HEK293T (cell line): ENCODE measurements around the gene CTNNA3.

Experiments used
- CTBP1 ChIP-seq: fragments of 450-650 bp; IDR thresholded peaks from 2 replicates; pipeline ENCODE4 v1.6.1; 2016; ENCODE audit warnings: borderline replicate concordance
- ELF4 ChIP-seq: fragments of 450-650 bp; IDR thresholded peaks from 2 replicates; pipeline ENCODE4 v1.6.1; 2017; ENCODE audit warnings: antibody characterized with exemption
- FOXA1 ChIP-seq: fragments of 450-650 bp; IDR thresholded peaks from 2 replicates; pipeline ENCODE4 v1.6.1; 2016; ENCODE audit warnings: mild to moderate bottlenecking
- FOXK2 ChIP-seq: fragments of 450-650 bp; IDR thresholded peaks from 2 replicates; pipeline ENCODE4 v1.6.1; 2016; ENCODE audit warnings: mild to moderate bottlenecking
- FOXM1 ChIP-seq: fragments of 450-650 bp; IDR thresholded peaks from 2 replicates; pipeline ENCODE4 v1.6.1; 2017; ENCODE audit warnings: mild to moderate bottlenecking, borderline replicate concordance
- HDGF ChIP-seq: fragments of 450-650 bp; IDR thresholded peaks from 2 replicates; pipeline ENCODE4 v1.6.1; 2017; ENCODE audit warnings: antibody characterized with exemption, borderline replicate concordance
- L3MBTL2 ChIP-seq: fragments of 450-650 bp; conservative IDR thresholded peaks from 2 replicates; pipeline ENCODE4 v1.6.1; 2016; ENCODE audit warnings: mild to moderate bottlenecking
- LEF1 ChIP-seq: fragments of 450-650 bp; IDR thresholded peaks from 2 replicates; pipeline ENCODE4 v1.6.1; 2017; ENCODE audit warnings: mild to moderate bottlenecking, borderline replicate concordance
- SP1 ChIP-seq: fragments of 450-650 bp; IDR thresholded peaks from 2 replicates; pipeline ENCODE4 v1.6.1; 2017
- SUZ12 ChIP-seq: fragments of 450-650 bp; IDR thresholded peaks from 2 replicates; pipeline ENCODE4 v1.6.1; 2016; ENCODE audit warnings: mild to moderate bottlenecking
- ZNF384 ChIP-seq: fragments of 450-650 bp; IDR thresholded peaks from 2 replicates; pipeline ENCODE4 v1.6.1; 2016
- TF ChIP-seq, protein P1 (sequence below): fragments of 450-650 bp; IDR thresholded peaks from 2 replicates; pipeline ENCODE4 v1.6.1; 2016

DNA sequence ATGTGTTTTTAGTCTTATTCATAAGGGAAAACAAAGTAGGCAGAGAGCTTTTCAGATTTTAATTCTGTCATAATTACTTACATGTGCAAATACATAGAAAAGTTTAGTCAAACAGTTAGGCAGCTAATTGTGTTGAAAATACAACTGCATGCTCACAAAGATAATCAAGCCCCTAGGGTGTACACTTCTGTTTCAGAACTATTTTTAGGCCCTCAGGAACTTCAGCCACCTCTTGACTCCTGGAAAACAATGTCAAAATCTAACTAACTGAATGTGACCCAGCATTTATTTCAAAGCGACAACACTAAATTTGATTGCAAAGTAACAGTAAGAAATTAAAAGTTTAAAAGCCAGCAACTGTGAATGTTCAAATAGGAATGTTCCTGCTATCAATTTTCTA is 1369.1 kb downstream of the CTNNA3 start:
- TF ChIP-seq HDGF (no peak), SP1 (no peak), CTBP1 (no peak), L3MBTL2 (no peak), LEF1 (no peak), ELF4 (no peak), FOXK2 (no peak), ZNF384 (no peak), FOXM1 (no peak), SUZ12 (no peak), FOXA1 (no peak)
- TF ChIP-seq, protein P1, sequence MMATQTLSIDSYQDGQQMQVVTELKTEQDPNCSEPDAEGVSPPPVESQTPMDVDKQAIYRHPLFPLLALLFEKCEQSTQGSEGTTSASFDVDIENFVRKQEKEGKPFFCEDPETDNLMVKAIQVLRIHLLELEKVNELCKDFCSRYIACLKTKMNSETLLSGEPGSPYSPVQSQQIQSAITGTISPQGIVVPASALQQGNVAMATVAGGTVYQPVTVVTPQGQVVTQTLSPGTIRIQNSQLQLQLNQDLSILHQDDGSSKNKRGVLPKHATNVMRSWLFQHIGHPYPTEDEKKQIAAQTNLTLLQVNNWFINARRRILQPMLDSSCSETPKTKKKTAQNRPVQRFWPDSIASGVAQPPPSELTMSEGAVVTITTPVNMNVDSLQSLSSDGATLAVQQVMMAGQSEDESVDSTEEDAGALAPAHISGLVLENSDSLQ = no peak
